WTC11 (cell line): ENCODE results near the gene PFKP. TPM values are rescaled to one million over a fixed set of nuclear protein-coding genes. Genes with fewer than 3 reads are reported as not detected.
A peak's percentile ranks its signal among the peaks of the same experiment; 100 is the strongest.

Experiments
- ATAC-seq: fragments of 200-7000 bp; cut with Tn5 transposase; 2 replicates; pipeline ENCODE4 v1.10.0; 2021; ENCODE audit warnings: mild to moderate bottlenecking, moderate library complexity
- CTCF ChIA-PET: fragments of 300-600 bp; sonication (Branson Sonifier 250); formaldehyde crosslinking; loops from one replicate; lab custom pipeline; 2021; ENCODE audit warnings: antibody characterized with exemption; lab: Charles Lee
- POLR2A ChIA-PET: fragments of 350-600 bp; sonication (Branson Sonifier 250); formaldehyde crosslinking; loops from one replicate; lab custom pipeline; 2021; ENCODE audit warnings: antibody characterized with exemption; lab: Charles Lee
- DNase-seq: peaks from one replicate; pipeline ENCODE4 v3.0.0; 2021; ENCODE audit warnings: low spot score
- H3K27ac Mint-ChIP-seq: 2 replicates; pipeline ENCODE4 v1.8.0; 2021; ENCODE audit warnings: mixed read lengths
- H3K27me3 Mint-ChIP-seq: 2 replicates; pipeline ENCODE4 v1.8.0; 2021; ENCODE audit warnings: low read depth, mild to moderate bottlenecking, moderate library complexity, mixed read lengths
- H3K36me3 Mint-ChIP-seq: 2 replicates; pipeline ENCODE4 v1.8.0; 2021; ENCODE audit warnings: mixed read lengths
- H3K4me1 Mint-ChIP-seq: 2 replicates; pipeline ENCODE4 v1.8.0; 2022; ENCODE audit warnings: mixed read lengths
- H3K4me3 Mint-ChIP-seq: 2 replicates; pipeline ENCODE4 v1.8.0; 2021; ENCODE audit warnings: mild to moderate bottlenecking, moderate library complexity, mixed read lengths
- H3K9me3 Mint-ChIP-seq: 2 replicates; pipeline ENCODE4 v1.8.0; 2021; ENCODE audit warnings: mixed read lengths
- CREB1 ChIP-seq: sonication (generic); formaldehyde crosslinking; IDR thresholded peaks from 2 replicates; pipeline ENCODE4 v1.8.0; 2023; ENCODE audit warnings: mild to moderate bottlenecking, missing genetic modification reagents
- E2F4 ChIP-seq: sonication (generic); formaldehyde crosslinking; IDR thresholded peaks from 2 replicates; pipeline ENCODE4 v1.8.1; 2022; ENCODE audit warnings: low read depth, mild to moderate bottlenecking, moderate library complexity, missing genetic modification reagents, borderline replicate concordance
- ESRRA ChIP-seq: sonication (generic); formaldehyde crosslinking; IDR thresholded peaks from 2 replicates; pipeline ENCODE4 v1.8.1; 2022; ENCODE audit warnings: mild to moderate bottlenecking, missing genetic modification reagents, borderline replicate concordance
- FOXK1 ChIP-seq: sonication (generic); formaldehyde crosslinking; IDR thresholded peaks from 2 replicates; pipeline ENCODE4 v1.8.0; 2022; ENCODE audit warnings: mild to moderate bottlenecking, moderate library complexity, missing genetic modification reagents
- HMGA2 ChIP-seq: fragments of 250-450 bp; sonication (Bioruptor Pico); IDR thresholded peaks from 2 replicates; pipeline ENCODE4 v1.4.0; 2021; ENCODE audit warnings: mild to moderate bottlenecking, moderate library complexity
- IRF1 ChIP-seq: sonication (generic); formaldehyde crosslinking; IDR thresholded peaks from 2 replicates; pipeline ENCODE4 v1.8.0; 2023; ENCODE audit warnings: missing genetic modification reagents
- IRF2 ChIP-seq: sonication (generic); formaldehyde crosslinking; IDR thresholded peaks from 2 replicates; pipeline ENCODE4 v1.8.0; 2022; ENCODE audit warnings: low read depth, missing genetic modification reagents, borderline replicate concordance
- MLX ChIP-seq: sonication (generic); formaldehyde crosslinking; IDR thresholded peaks from 2 replicates; pipeline ENCODE4 v1.8.1; 2023; ENCODE audit warnings: mild to moderate bottlenecking, missing genetic modification reagents, moderate library complexity
- MXD4 ChIP-seq: fragments of 250-450 bp; sonication (Bioruptor Pico); IDR thresholded peaks from 2 replicates; pipeline ENCODE4 v1.8.0; 2021; ENCODE audit warnings: mild to moderate bottlenecking, moderate library complexity, borderline replicate concordance
- MYBL2 ChIP-seq: sonication (generic); formaldehyde crosslinking; IDR thresholded peaks from 2 replicates; pipeline ENCODE4 v1.8.1; 2023; ENCODE audit warnings: mild to moderate bottlenecking, moderate library complexity, missing genetic modification reagents
- NFE2L1 ChIP-seq: sonication (generic); formaldehyde crosslinking; IDR thresholded peaks from 2 replicates; pipeline ENCODE4 v1.8.1; 2023; ENCODE audit warnings: missing genetic modification reagents
- NFYB ChIP-seq: sonication (generic); formaldehyde crosslinking; conservative IDR thresholded peaks from 2 replicates; pipeline ENCODE4 v1.8.0; 2022; ENCODE audit warnings: low read depth, missing genetic modification reagents
- NR1H2 ChIP-seq: sonication (generic); formaldehyde crosslinking; IDR thresholded peaks from 2 replicates; pipeline ENCODE4 v1.9.0; 2021; ENCODE audit warnings: mild to moderate bottlenecking, moderate library complexity, missing genetic modification reagents
- OVOL2 ChIP-seq: fragments of 250-450 bp; sonication (Bioruptor Pico); IDR thresholded peaks from 2 replicates; pipeline ENCODE4 v1.9.0; 2021; ENCODE audit warnings: mild to moderate bottlenecking, borderline replicate concordance
- PREB ChIP-seq: sonication (generic); formaldehyde crosslinking; IDR thresholded peaks from 2 replicates; pipeline ENCODE4 v1.8.1; 2022; ENCODE audit warnings: mild to moderate bottlenecking, missing genetic modification reagents, moderate library complexity, borderline replicate concordance
- PRRX2 ChIP-seq: fragments of 250-450 bp; sonication (Bioruptor Pico); IDR thresholded peaks from 2 replicates; pipeline ENCODE4 v1.8.0; 2021; ENCODE audit warnings: mild to moderate bottlenecking
- RORB ChIP-seq: fragments of 250-450 bp; sonication (Bioruptor Pico); IDR thresholded peaks from 2 replicates; pipeline ENCODE4 v1.9.0; 2021; ENCODE audit warnings: mild to moderate bottlenecking
- SMAD3 ChIP-seq: sonication (generic); formaldehyde crosslinking; IDR thresholded peaks from 2 replicates; pipeline ENCODE4 v1.8.0; 2022; ENCODE audit warnings: missing genetic modification reagents, mild to moderate bottlenecking, borderline replicate concordance
- SMAD4 ChIP-seq: sonication (generic); formaldehyde crosslinking; IDR thresholded peaks from 2 replicates; pipeline ENCODE4 v1.8.0; 2022; ENCODE audit warnings: mild to moderate bottlenecking, missing genetic modification reagents
- STAT6 ChIP-seq: sonication (generic); formaldehyde crosslinking; conservative IDR thresholded peaks from 2 replicates; pipeline ENCODE4 v1.8.1; 2023; ENCODE audit warnings: mild to moderate bottlenecking, low read depth, missing genetic modification reagents, moderate library complexity
- ZMAT4 ChIP-seq: fragments of 250-450 bp; sonication (Bioruptor Pico); IDR thresholded peaks from 2 replicates; pipeline ENCODE4 v1.9.0; 2021; ENCODE audit warnings: mild to moderate bottlenecking
- ZNF121 ChIP-seq: sonication (generic); formaldehyde crosslinking; IDR thresholded peaks from 2 replicates; pipeline ENCODE4 v1.8.0; 2023; ENCODE audit warnings: missing genetic modification reagents
- ZNF416 ChIP-seq: fragments of 250-450 bp; sonication (Bioruptor Pico); IDR thresholded peaks from 2 replicates; pipeline ENCODE4 v1.9.0; 2021; ENCODE audit warnings: mild to moderate bottlenecking, inconsistent platforms
- ZNF425 ChIP-seq: fragments of 250-450 bp; sonication (Bioruptor Pico); conservative IDR thresholded peaks from 2 replicates; pipeline ENCODE4 v1.9.0; 2021; ENCODE audit warnings: mild to moderate bottlenecking
- total RNA-seq: library from RNA; stranded (reverse); gene quantifications from 3 replicates; pipeline ENCODE4 v1.2.3, GENCODE V29; 2021

Gene PFKP
- total RNA-seq, 1 experiment from 2014 or later: 127 TPM

GRCh38 chr10:3099291-3100092 lies 32.1 kb downstream of the PFKP start:
- ChIA-PET CTCF (no interaction called here), POLR2A (no interaction called here)
- H3K4me1 Mint-ChIP-seq: peaks cover 34% of the 10 kb centered on the region
- DNase-seq (no peak), ATAC-seq (no peak)
- no peak overlapping the region for H3K4me3 Mint-ChIP-seq
- peak overlapping the region; percentile 51 for H3K27ac Mint-ChIP-seq
- no peaks in the 10 kb centered on the region for H3K27me3 Mint-ChIP-seq
- no peaks in the 10 kb centered on the region for H3K9me3 Mint-ChIP-seq
- H3K36me3 Mint-ChIP-seq: peaks cover 51% of the 10 kb centered on the region
- TF ChIP-seq MYBL2 (CRISPR knock-in tag): no peak
- no peak for TF ChIP-seq PREB (CRISPR knock-in tag)
- TF ChIP-seq IRF1: no peak
- no peak for TF ChIP-seq OVOL2 (CRISPR knock-in tag)
- no peak for TF ChIP-seq MXD4
- TF ChIP-seq, all 79 proteins: peak for 0

- Mint-ChIP-seq H3K36me3 (peaks cover 57% of the 10 kb centered on the region), H3K27ac (peak overlapping the region; percentile 79), H3K4me3 (no peak overlapping the region), H3K4me1 (peaks cover 27% of the 10 kb centered on the region), H3K9me3 (no peaks in the 10 kb centered on the region), H3K27me3 (no peaks in the 10 kb centered on the region)
- ATAC-seq (no peak), DNase-seq (no peak)
- ChIA-PET CTCF (interaction anchor here (1.0 kb wide), 1 partner anchor 20 kb away, joined by 5 read pairs; no protein-coding TSS in a partner anchor), POLR2A (interaction anchor here (0.6 kb wide), 1 partner anchor 1278 kb away, joined by 6 read pairs; no protein-coding TSS in a partner anchor)
- TF ChIP-seq ZNF416 (CRISPR knock-in tag): no peak
- no peak for TF ChIP-seq FOXK1
- TF ChIP-seq ZMAT4 (CRISPR knock-in tag): no peak
- no peak for TF ChIP-seq MLX (CRISPR knock-in tag)
- no peak for TF ChIP-seq SMAD3
- TF ChIP-seq IRF2: no peak
- no peak for TF ChIP-seq E2F4 (CRISPR knock-in tag)
- no peak for TF ChIP-seq CREB1 (CRISPR knock-in tag)
- TF ChIP-seq ESRRA (CRISPR knock-in tag): no peak
- TF ChIP-seq RORB (CRISPR knock-in tag): no peak
- no peak for TF ChIP-seq NR1H2 (CRISPR knock-in tag)
- TF ChIP-seq HMGA2 (CRISPR knock-in tag): no peak
- TF ChIP-seq NFYB: no peak
- TF ChIP-seq NFE2L1: no peak
- TF ChIP-seq PRRX2: no peak
- no peak for TF ChIP-seq ZNF425 (CRISPR knock-in tag)
- no peak for TF ChIP-seq STAT6 (CRISPR knock-in tag)
- no peak for TF ChIP-seq SMAD4
- TF ChIP-seq ZNF121 (CRISPR knock-in tag): no peak
Observed at GRCh38 chr10:3100093-3100792, 32.9 kb downstream of the PFKP start.
